Mesenchymal stem cell (in vitro differentiated cells and primary cell): ENCODE data around the gene SERINC5.

Experiments
- DNase-seq: peaks from one replicate; pipeline ENCODE4 v3.0.0-alpha.2; 2013
- H2AFZ ChIP-seq: one replicate; pipeline ENCODE4 v1.6.1; 2013; ENCODE audit warnings: low read depth, mild to moderate bottlenecking, control low read depth, inconsistent platforms, low read length, moderate library complexity
- H2AK5ac ChIP-seq: 2 replicates; pipeline ENCODE4 v1.6.1; 2013; ENCODE audit warnings: low read length, moderate library complexity, mild to moderate bottlenecking, inconsistent platforms; ENCODE audit not compliant: severe bottlenecking
- H2BK120ac ChIP-seq: one replicate; pipeline ENCODE4 v1.6.1; 2013; ENCODE audit warnings: low read depth, mild to moderate bottlenecking, inconsistent platforms, low read length, moderate library complexity
- H2BK12ac ChIP-seq, 2 experiments: one replicate each; pipeline ENCODE4 v1.6.1; 2013; ENCODE audit warnings: inconsistent platforms in 2 of 2, low read length in 2 of 2, mild to moderate bottlenecking in 2 of 2, moderate library complexity in 2 of 2, control low read depth in 1 of 2
- H2BK15ac ChIP-seq: one replicate; pipeline ENCODE4 v1.6.1; 2013; ENCODE audit warnings: mild to moderate bottlenecking, low read depth, inconsistent platforms; ENCODE audit not compliant: poor library complexity, severe bottlenecking
- H2BK5ac ChIP-seq: 2 replicates; pipeline ENCODE4 v1.6.1; 2013; ENCODE audit warnings: low read depth, mild to moderate bottlenecking, low read length, control low read depth, inconsistent platforms; ENCODE audit not compliant: poor library complexity, severe bottlenecking
- H3K14ac ChIP-seq, 2 experiments: one replicate each; pipeline ENCODE4 v1.6.1; 2013; ENCODE audit warnings: inconsistent platforms in 2 of 2, low read length in 2 of 2, control low read depth in 1 of 2, mild to moderate bottlenecking in 1 of 2, moderate library complexity in 1 of 2
- H3K18ac ChIP-seq, 2 experiments: one replicate each; pipeline ENCODE4 v1.6.1; 2013; ENCODE audit warnings: inconsistent platforms in 2 of 2, low read length in 2 of 2, control low read depth in 1 of 2, low read depth in 1 of 2, mild to moderate bottlenecking in 1 of 2
- H3K23ac ChIP-seq, 2 experiments: one replicate each; pipeline ENCODE4 v1.6.1; 2013; ENCODE audit warnings: inconsistent platforms in 2 of 2, low read length in 2 of 2, mild to moderate bottlenecking in 2 of 2, moderate library complexity in 2 of 2, control low read depth in 1 of 2
- H3K27ac ChIP-seq: 2 replicates; pipeline ENCODE4 v1.5.1; 2013; ENCODE audit warnings: mild to moderate bottlenecking, moderate library complexity, low read length, control low read depth, inconsistent platforms; ENCODE audit not compliant: poor library complexity, severe bottlenecking
- H3K27me3 ChIP-seq, 2 experiments: 2 replicates each; pipeline versions ENCODE4 v1.6.1 to v1.7.0; 2013; ENCODE audit warnings: low read length in 2 of 2, mild to moderate bottlenecking in 2 of 2, moderate library complexity in 2 of 2, control low read depth in 1 of 2, inconsistent platforms in 1 of 2; ENCODE audit not compliant: control insufficient read depth in 1 of 2, insufficient read depth in 1 of 2
- H3K36me3 ChIP-seq, 2 experiments: 2 replicates each; pipeline versions ENCODE4 v1.6.1 to v1.7.0; 2013; ENCODE audit warnings: low read length in 2 of 2, control low read depth in 1 of 2, inconsistent platforms in 1 of 2, low read depth in 1 of 2, mild to moderate bottlenecking in 1 of 2; ENCODE audit not compliant: insufficient read depth in 2 of 2, control insufficient read depth in 1 of 2
- H3K4ac ChIP-seq, 2 experiments: one replicate each; pipeline ENCODE4 v1.6.1; 2013; ENCODE audit warnings: inconsistent platforms in 2 of 2, low read length in 2 of 2, mild to moderate bottlenecking in 2 of 2, moderate library complexity in 2 of 2, control low read depth in 1 of 2, low read depth in 1 of 2
- H3K4me1 ChIP-seq: 2 replicates; pipeline ENCODE4 v1.6.1; 2013; ENCODE audit warnings: low read depth, low read length, control low read depth; ENCODE audit not compliant: control insufficient read depth, insufficient read depth
- H3K4me2 ChIP-seq: 2 replicates; pipeline ENCODE4 v1.6.1; 2013; ENCODE audit warnings: low read length, mild to moderate bottlenecking, inconsistent platforms; ENCODE audit not compliant: poor library complexity, severe bottlenecking
- H3K4me3 ChIP-seq, 2 experiments: 2 replicates each; pipeline versions ENCODE4 v1.5.1 to v1.7.0; 2013; ENCODE audit warnings: low read length in 2 of 2, mild to moderate bottlenecking in 2 of 2, control low read depth in 1 of 2, low read depth in 1 of 2; ENCODE audit not compliant: insufficient read depth in 1 of 2
- H3K79me1 ChIP-seq: replicated peaks from 2 replicates; pipeline ENCODE4 v1.6.1; 2013; ENCODE audit warnings: mild to moderate bottlenecking, control low read depth, low read length, inconsistent platforms; ENCODE audit not compliant: poor library complexity, severe bottlenecking
- H3K9ac ChIP-seq: 2 replicates; pipeline ENCODE4 v1.7.0; 2013; ENCODE audit warnings: mild to moderate bottlenecking, low read length, moderate library complexity
- H3K9me3 ChIP-seq: 2 replicates; pipeline ENCODE4 v1.7.0; 2013; ENCODE audit warnings: mild to moderate bottlenecking, low read length; ENCODE audit not compliant: control insufficient read depth
- H4K8ac ChIP-seq: one replicate; pipeline ENCODE4 v1.6.1; 2013; ENCODE audit warnings: inconsistent platforms, mild to moderate bottlenecking, low read length, moderate library complexity
- H4K91ac ChIP-seq: one replicate; pipeline ENCODE4 v1.6.1; 2013; ENCODE audit warnings: mild to moderate bottlenecking, low read length, inconsistent platforms
- WGBS: methylation state at CpG from one replicate; pipeline ENCODE4 v1.1.7; 2013; ENCODE audit warnings: mixed read lengths; 5-methylcytosine and 5-hydroxymethylcytosine counted together

SERINC5 gene

GRCh38 chr5:80105698-80106439, 150.0 kb downstream of the SERINC5 start:
- Histone ChIP-seq H2BK5ac (no peak overlapping the region), H3K4me2 (no peak overlapping the region), H3K9me3 (no peaks in the 10 kb centered on the region), H3K4me1 (peaks cover 11% of the 10 kb centered on the region), H3K27ac (no peak overlapping the region), H3K4ac (no peak overlapping the region), H3K14ac (no peak overlapping the region), H2AFZ (no peak overlapping the region), H2BK12ac (no peak overlapping the region), H3K18ac (no peak overlapping the region), H3K23ac (no peak overlapping the region), H3K27me3 (peaks cover 0 to 25% of the 10 kb centered on the region in 2 experiments), H3K4me3 (no peak overlapping the region), H2BK120ac (no peak overlapping the region), H3K9ac (no peak overlapping the region), H4K8ac (no peak overlapping the region), H3K79me1 (no peaks in the 10 kb centered on the region), H2AK5ac (no peak overlapping the region), H3K36me3 (no peaks in the 10 kb centered on the region), H4K91ac (no peak overlapping the region), H2BK15ac (no peak overlapping the region)
- WGBS: 83% methylated on average over 6 of the region's 7 CpGs
- no peak for DNase-seq

DNA sequence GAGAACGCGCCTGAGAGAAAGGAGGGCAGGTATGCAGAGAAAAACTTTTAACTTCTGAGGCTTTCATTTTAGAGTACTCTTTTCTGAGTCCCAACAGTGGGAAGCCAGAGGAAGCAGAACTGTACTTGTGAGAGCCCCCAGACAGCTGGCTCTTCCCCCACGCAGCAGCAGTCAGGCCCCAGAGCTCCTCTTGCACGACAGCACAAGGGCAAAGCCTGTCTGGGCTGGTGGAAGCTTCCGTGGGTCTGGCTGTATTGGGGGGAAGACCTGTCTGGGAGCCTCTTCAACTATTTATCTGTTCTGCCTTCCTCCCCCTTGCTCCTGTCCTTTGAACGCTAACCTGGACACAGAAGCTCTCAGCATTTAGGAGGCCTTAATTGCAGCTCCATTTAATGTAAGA, 152.5 kb downstream of the SERINC5 start:
- H3K23ac ChIP-seq: no peak overlapping the region
- no peak overlapping the region for H3K14ac ChIP-seq
- no peak overlapping the region for H3K4me3 ChIP-seq
- WGBS: 90% methylated on average over 4 of the region's 6 CpGs
- H4K8ac ChIP-seq: no peak overlapping the region
- H2BK120ac ChIP-seq: no peak overlapping the region
- no peaks in the 10 kb centered on the region for H3K79me1 ChIP-seq
- H3K27me3 ChIP-seq: peaks cover 0 to 14% of the 10 kb centered on the region in 2 experiments
- no peak overlapping the region for H3K27ac ChIP-seq
- no peak for DNase-seq
- no peak overlapping the region for H2BK15ac ChIP-seq
- no peak overlapping the region for H2AFZ ChIP-seq
- H3K4me2 ChIP-seq: no peak overlapping the region
- H2BK12ac ChIP-seq: no peak overlapping the region
- H3K18ac ChIP-seq: no peak overlapping the region
- H3K36me3 ChIP-seq: no peaks in the 10 kb centered on the region
- no peak overlapping the region for H3K9ac ChIP-seq
- H3K4me1 ChIP-seq: no peaks in the 10 kb centered on the region
- H4K91ac ChIP-seq: no peak overlapping the region
- H3K4ac ChIP-seq: no peak overlapping the region
- H2AK5ac ChIP-seq: no peak overlapping the region
- H3K9me3 ChIP-seq: no peaks in the 10 kb centered on the region
- H2BK5ac ChIP-seq: no peak overlapping the region

GRCh38 chr5:80101993-80102392, 153.9 kb downstream of the SERINC5 start:
- no peak overlapping the region for H3K4ac ChIP-seq
- H3K4me1 ChIP-seq: peaks cover 5% of the 10 kb centered on the region
- H2BK5ac ChIP-seq: no peak overlapping the region
- H3K27me3 ChIP-seq: peaks cover 0 to 14% of the 10 kb centered on the region in 2 experiments
- H3K23ac ChIP-seq: no peak overlapping the region
- DNase-seq: no peak
- no peaks in the 10 kb centered on the region for H3K36me3 ChIP-seq
- no peak overlapping the region for H3K18ac ChIP-seq
- no peak overlapping the region for H3K14ac ChIP-seq
- no peaks in the 10 kb centered on the region for H3K9me3 ChIP-seq
- no peak overlapping the region for H2BK15ac ChIP-seq
- H2AFZ ChIP-seq: no peak overlapping the region
- no peak overlapping the region for H3K4me2 ChIP-seq
- no peaks in the 10 kb centered on the region for H3K79me1 ChIP-seq
- no peak overlapping the region for H3K4me3 ChIP-seq
- no peak overlapping the region for H3K9ac ChIP-seq
- no peak overlapping the region for H4K8ac ChIP-seq
- H3K27ac ChIP-seq: no peak overlapping the region
- no peak overlapping the region for H2BK120ac ChIP-seq
- no peak overlapping the region for H4K91ac ChIP-seq
- no peak overlapping the region for H2AK5ac ChIP-seq
- H2BK12ac ChIP-seq: no peak overlapping the region

GRCh38 chr5:80097451-80097850, 158.4 kb downstream of the SERINC5 start:
- no peak overlapping the region for H3K23ac ChIP-seq
- no peaks in the 10 kb centered on the region for H3K9me3 ChIP-seq
- no peak overlapping the region for H2BK5ac ChIP-seq
- H3K4ac ChIP-seq: no peak overlapping the region
- 91% methylated on average over 8 of the region's 10 CpGs for WGBS
- H2AK5ac ChIP-seq: no peak overlapping the region
- no peak overlapping the region for H3K4me2 ChIP-seq
- no peaks in the 10 kb centered on the region for H3K36me3 ChIP-seq
- no peak overlapping the region for H2BK12ac ChIP-seq
- peaks cover 0 to 4% of the 10 kb centered on the region in 2 experiments for H3K27me3 ChIP-seq
- H3K18ac ChIP-seq: no peak overlapping the region
- no peak overlapping the region for H3K14ac ChIP-seq
- no peak for DNase-seq
- H3K9ac ChIP-seq: no peak overlapping the region
- peaks cover 9% of the 10 kb centered on the region for H3K4me1 ChIP-seq
- no peak overlapping the region for H2AFZ ChIP-seq
- no peak overlapping the region for H4K91ac ChIP-seq
- no peak overlapping the region for H2BK120ac ChIP-seq
- H2BK15ac ChIP-seq: no peak overlapping the region
- H3K4me3 ChIP-seq: no peak overlapping the region
- H4K8ac ChIP-seq: no peak overlapping the region
- no peaks in the 10 kb centered on the region for H3K79me1 ChIP-seq
- H3K27ac ChIP-seq: no peak overlapping the region
